Stimulated activated naive CD8-positive, alpha-beta T cell treated with anti-CD3 and anti-CD28 coated beads, Interleukin-15, Interleukin-2, amounts not matched to agents 100 U/mL and 50 U/mL, for 24 hours (primary cell): ENCODE measurements around the gene SMS.

Experiments
- ATAC-seq: fragments of 150-1000 bp; cut with Tn5 transposase; one replicate; pipeline ENCODE4 v1.10.0; 2021
- DNase-seq: peaks from one replicate; pipeline ENCODE4 v3.0.0; 2021

SMS gene

DNA sequence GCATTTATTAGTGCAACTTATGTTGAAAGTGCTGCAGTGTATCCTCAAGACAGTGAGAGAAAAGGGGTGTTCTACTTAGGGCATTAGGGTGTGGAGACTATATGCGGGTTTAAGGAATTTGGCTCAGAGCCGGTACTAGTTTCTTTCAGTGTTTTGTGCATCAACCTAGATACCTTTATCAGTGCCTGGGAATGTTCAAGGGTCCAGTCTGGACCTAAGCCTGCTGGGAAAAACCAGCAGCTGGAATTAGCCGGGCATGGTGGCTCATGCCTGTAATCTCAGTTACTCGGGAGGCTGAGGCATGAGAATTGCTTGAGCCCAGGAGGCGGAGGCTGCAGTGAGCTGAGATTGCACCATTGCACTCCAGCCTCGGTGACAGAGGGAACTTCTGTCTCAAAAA is 99.0 kb downstream of the SMS start:
- no peak for ATAC-seq
- DNase-seq, result no peak

DNA sequence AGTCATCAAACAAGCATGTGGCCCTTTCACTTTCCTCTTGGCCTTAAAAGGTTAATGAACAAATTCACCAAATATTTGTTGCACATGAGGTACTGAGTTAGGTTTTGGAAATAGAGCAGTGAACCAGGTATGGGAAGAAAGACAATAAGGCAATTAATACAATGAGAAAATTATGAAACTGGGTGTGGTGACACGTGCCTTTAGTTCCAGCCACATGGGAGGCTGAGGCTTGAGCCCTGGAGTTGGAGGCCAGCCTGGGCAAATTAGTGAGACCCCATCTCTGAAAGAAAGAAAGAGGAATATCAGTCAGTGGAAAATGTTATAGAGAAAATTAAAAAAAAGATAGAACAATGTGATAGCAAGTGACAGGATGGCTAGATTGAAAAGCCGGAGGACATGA is 99.7 kb downstream of the SMS start:
- DNase-seq (no peak), ATAC-seq (no peak)

DNA sequence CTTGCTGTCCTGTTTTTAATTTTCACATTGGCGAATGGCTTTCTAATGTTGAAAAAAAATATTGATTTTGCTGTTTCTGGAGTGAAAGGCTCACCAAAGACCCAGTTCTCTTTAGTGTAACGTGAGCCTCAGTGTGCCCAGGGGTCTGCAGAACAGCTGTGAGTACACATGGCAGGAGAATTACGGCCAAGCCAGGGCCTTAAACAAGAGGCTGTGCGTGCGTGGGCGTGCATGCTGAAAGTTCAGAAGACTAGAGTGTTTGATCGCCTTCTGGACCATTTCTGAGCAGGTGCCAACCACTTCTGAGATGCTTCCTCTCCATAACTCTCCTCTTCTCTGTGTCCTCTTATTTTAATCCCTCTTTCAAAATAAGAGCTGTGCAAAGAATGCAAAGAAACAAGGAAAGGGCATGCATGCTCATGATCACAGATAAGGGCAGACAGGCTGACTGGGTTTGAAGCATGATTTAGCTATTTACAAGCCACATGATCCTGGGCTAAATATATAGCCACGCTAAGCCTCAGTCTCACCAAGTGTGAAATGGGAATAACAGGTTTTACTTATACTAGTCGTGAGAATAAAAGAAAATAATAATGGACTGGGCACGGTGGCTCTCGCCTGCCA is 101.5 kb downstream of the SMS start:
- ATAC-seq (no peak), DNase-seq (peak; percentile 29)

- ATAC-seq, result no peak
- DNase-seq, result no peak
Measured at GRCh38 chrX:22043872-22044271, 103.4 kb downstream of the SMS start.
